ENCODE results near the gene IGFBP2.

Gene IGFBP2

GRCh38 chr2:216618785-216619184 is 14.4 kb upstream of the IGFBP2 start:
- Mint-ChIP-seq H3K27me3 (ENCODE audit: low read depth) (no peaks in the 10 kb centered on the region), H3K27ac (peak overlapping the region; percentile 73 to 85 (median 78)), H3K36me3 (ENCODE audit: low read depth) (no peaks in the 10 kb centered on the region), H3K4me3 (no peak overlapping the region), H3K9me3 (no peaks in the 10 kb centered on the region), H3K4me1 (peaks cover 35% of the 10 kb centered on the region)
- no peak for TF ChIP-seq CTCF (IDR thresholded peaks at IDR 0.05; ENCODE audit: unreplicated experiment in 3 of 3)

GRCh38 chr2:216619411-216620393 is 13.5 kb upstream of the IGFBP2 start:
- Mint-ChIP-seq H3K27ac (peak overlapping the region; percentile 73 to 85 (median 80)), H3K9me3 (no peaks in the 10 kb centered on the region), H3K4me3 (no peak overlapping the region), H3K36me3 (ENCODE audit: low read depth) (no peaks in the 10 kb centered on the region), H3K4me1 (peaks cover 35% of the 10 kb centered on the region), H3K27me3 (ENCODE audit: low read depth) (no peaks in the 10 kb centered on the region)
- TF ChIP-seq CTCF (IDR thresholded peaks at IDR 0.05; ENCODE audit: unreplicated experiment in 3 of 3): no peak

GRCh38 chr2:216620786-216621185 is 12.4 kb upstream of the IGFBP2 start:
- Mint-ChIP-seq H3K4me3 (no peak overlapping the region), H3K27me3 (ENCODE audit: low read depth) (no peaks in the 10 kb centered on the region), H3K36me3 (ENCODE audit: low read depth) (no peaks in the 10 kb centered on the region), H3K9me3 (no peaks in the 10 kb centered on the region), H3K27ac (peak overlapping the region; percentile 73 to 89 (median 85)), H3K4me1 (peaks cover 35% of the 10 kb centered on the region)
- TF ChIP-seq CTCF (IDR thresholded peaks at IDR 0.05; ENCODE audit: unreplicated experiment in 3 of 3): no peak

GRCh38 chr2:216621292-216621691 is 11.9 kb upstream of the IGFBP2 start:
- no peak overlapping the region for H3K4me3 Mint-ChIP-seq
- peaks cover 35% of the 10 kb centered on the region for H3K4me1 Mint-ChIP-seq
- TF ChIP-seq CTCF (IDR thresholded peaks at IDR 0.05; ENCODE audit: unreplicated experiment in 3 of 3): no peak
- peaks cover under 1% of the 10 kb centered on the region for H3K27me3 Mint-ChIP-seq (ENCODE audit: low read depth)
- no peaks in the 10 kb centered on the region for H3K9me3 Mint-ChIP-seq
- H3K27ac Mint-ChIP-seq: peak overlapping the region; percentile 73 to 89 (median 85)
- no peaks in the 10 kb centered on the region for H3K36me3 Mint-ChIP-seq (ENCODE audit: low read depth)

GRCh38 chr2:216622526-216622925 is 10.7 kb upstream of the IGFBP2 start:
- Mint-ChIP-seq H3K9me3 (no peaks in the 10 kb centered on the region), H3K36me3 (ENCODE audit: low read depth) (no peaks in the 10 kb centered on the region), H3K4me1 (peaks cover 35% of the 10 kb centered on the region), H3K27ac (no peak overlapping the region), H3K4me3 (no peak overlapping the region), H3K27me3 (ENCODE audit: low read depth) (peaks cover 6% of the 10 kb centered on the region)
- no peak for TF ChIP-seq CTCF (IDR thresholded peaks at IDR 0.05; ENCODE audit: unreplicated experiment in 3 of 3)

Data from nephron (organoid).